H9 (cell line): ENCODE data around the gene NINJ1. TPM values are rescaled to one million over a fixed set of nuclear protein-coding genes. Genes with fewer than 3 reads are reported as not detected.

Source experiments
- DNase-seq: peaks from one replicate; pipeline ENCODE4 v3.0.0-alpha.2; 2017
- H2AFZ ChIP-seq: one replicate; pipeline ENCODE4 v1.6.1; 2013; ENCODE audit warnings: mild to moderate bottlenecking, low read length, control low read depth, moderate library complexity
- H2AK5ac ChIP-seq: 2 replicates; pipeline ENCODE4 v1.6.1; 2013; ENCODE audit warnings: low read length, control low read depth, mixed read lengths; ENCODE audit not compliant: insufficient read length
- H2BK120ac ChIP-seq: one replicate; pipeline ENCODE4 v1.6.1; 2013; ENCODE audit warnings: low read depth, mild to moderate bottlenecking, low read length, control low read depth, inconsistent platforms; ENCODE audit not compliant: poor library complexity, severe bottlenecking
- H2BK12ac ChIP-seq: 2 replicates; pipeline ENCODE4 v1.6.1; 2013; ENCODE audit warnings: low read length, control low read depth, mixed read lengths, low read depth; ENCODE audit not compliant: insufficient read length
- H2BK15ac ChIP-seq: 2 replicates; pipeline ENCODE4 v1.6.1; 2013; ENCODE audit warnings: low read depth, low read length, control low read depth
- H2BK20ac ChIP-seq: one replicate; pipeline ENCODE4 v1.6.1; 2013; ENCODE audit warnings: low read depth, mild to moderate bottlenecking, low read length, control low read depth, inconsistent platforms; ENCODE audit not compliant: poor library complexity, severe bottlenecking
- H2BK5ac ChIP-seq: 2 replicates; pipeline ENCODE4 v1.6.1; 2013; ENCODE audit warnings: low read length, control low read depth, mixed read lengths; ENCODE audit not compliant: insufficient read length
- H3K14ac ChIP-seq: 2 replicates; pipeline ENCODE4 v1.6.1; 2013; ENCODE audit warnings: low read length, control low read depth; ENCODE audit not compliant: insufficient read depth
- H3K18ac ChIP-seq: 2 replicates; pipeline ENCODE4 v1.6.1; 2013; ENCODE audit warnings: low read depth, mild to moderate bottlenecking, mixed read lengths, low read length, control low read depth; ENCODE audit not compliant: insufficient read length
- H3K23ac ChIP-seq: 2 replicates; pipeline ENCODE4 v1.6.1; 2013; ENCODE audit warnings: low read length, control low read depth, mixed read lengths, low read depth; ENCODE audit not compliant: insufficient read length
- H3K23me2 ChIP-seq: 2 replicates; pipeline ENCODE4 v1.6.1; 2013; ENCODE audit warnings: low read depth, mild to moderate bottlenecking, mixed read lengths, low read length, control low read depth; ENCODE audit not compliant: insufficient read length, poor library complexity, severe bottlenecking
- H3K27ac ChIP-seq: 2 replicates; pipeline ENCODE4 v1.5.1; 2013; ENCODE audit warnings: low read length, control low read depth, mixed read lengths, low read depth; ENCODE audit not compliant: insufficient read length
- H3K27me3 ChIP-seq: 2 replicates; pipeline ENCODE4 v1.6.1; 2013; ENCODE audit warnings: low read length, control low read depth, inconsistent platforms; ENCODE audit not compliant: insufficient read depth
- H3K4ac ChIP-seq: 2 replicates; pipeline ENCODE4 v1.6.1; 2013; ENCODE audit warnings: low read depth, mild to moderate bottlenecking, control low read depth, inconsistent platforms, low read length, moderate library complexity
- H3K4me1 ChIP-seq: 2 replicates; pipeline ENCODE4 v1.6.1; 2013; ENCODE audit warnings: low read length, control low read depth, inconsistent platforms; ENCODE audit not compliant: insufficient read depth
- H3K4me2 ChIP-seq: 2 replicates; pipeline ENCODE4 v1.6.1; 2013; ENCODE audit warnings: low read length, control low read depth, mixed read lengths; ENCODE audit not compliant: insufficient read length, insufficient read depth
- H3K56ac ChIP-seq: 2 replicates; pipeline ENCODE4 v1.6.1; 2013; ENCODE audit warnings: low read depth, mild to moderate bottlenecking, mixed read lengths, low read length, control low read depth; ENCODE audit not compliant: insufficient read length
- H3K79me1 ChIP-seq: 2 replicates; pipeline ENCODE4 v1.6.1; 2013; ENCODE audit warnings: low read depth, mild to moderate bottlenecking, moderate library complexity, low read length, control low read depth, inconsistent platforms; ENCODE audit not compliant: insufficient read depth, poor library complexity, severe bottlenecking
- H3K79me2 ChIP-seq: 2 replicates; pipeline ENCODE4 v1.6.1; 2013; ENCODE audit warnings: low read length, control low read depth, inconsistent platforms; ENCODE audit not compliant: insufficient read depth
- H3K9ac ChIP-seq: 2 replicates; pipeline ENCODE4 v1.6.1; 2013; ENCODE audit warnings: low read length, control low read depth, mixed read lengths; ENCODE audit not compliant: insufficient read length; ENCODE audit errors: extremely low read depth
- H3K9me3 ChIP-seq: one replicate; pipeline ENCODE4 v1.6.1; 2013; ENCODE audit warnings: low read depth, low read length, inconsistent platforms; ENCODE audit not compliant: control insufficient read depth
- H3T11ph ChIP-seq: one replicate; pipeline ENCODE4 v1.6.1; 2013; ENCODE audit warnings: mild to moderate bottlenecking, low read length, control low read depth, inconsistent platforms
- H4K20me1 ChIP-seq: one replicate; pipeline ENCODE4 v1.6.1; 2013; ENCODE audit not compliant: control insufficient read depth, insufficient read length, insufficient read depth
- H4K5ac ChIP-seq: 2 replicates; pipeline ENCODE4 v1.6.1; 2013; ENCODE audit warnings: low read depth, mild to moderate bottlenecking, mixed read lengths, low read length, control low read depth; ENCODE audit not compliant: insufficient read length
- H4K8ac ChIP-seq: replicated peaks from 2 replicates; pipeline ENCODE4 v1.6.1; 2013; ENCODE audit warnings: low read length, control low read depth, mixed read lengths, low read depth; ENCODE audit not compliant: insufficient read length
- H4K91ac ChIP-seq: 2 replicates; pipeline ENCODE4 v1.6.1; 2013; ENCODE audit warnings: low read depth, mild to moderate bottlenecking, moderate library complexity, mixed read lengths, low read length, control low read depth; ENCODE audit not compliant: insufficient read length
- H3K27ac Mint-ChIP-seq, 3 experiments: 2 replicates in 2 of 3; 3 replicates in 1 of 3; pipeline ENCODE4 v1.8.0; 2020 to 2021; ENCODE audit warnings: mixed read lengths in 3 of 3, mild to moderate bottlenecking in 1 of 3, moderate library complexity in 1 of 3
- H3K27me3 Mint-ChIP-seq: 2 replicates; pipeline ENCODE4 v1.8.0; 2021; ENCODE audit warnings: low read depth, mild to moderate bottlenecking, moderate library complexity, mixed read lengths
- H3K36me3 Mint-ChIP-seq, 3 experiments: 2 replicates in 2 of 3; 3 replicates in 1 of 3; pipeline ENCODE4 v1.8.0; 2020 to 2021; ENCODE audit warnings: low read depth in 3 of 3, mixed read lengths in 3 of 3; ENCODE audit not compliant: insufficient read depth in 1 of 3
- H3K4me1 Mint-ChIP-seq, 2 experiments: 2 replicates each; pipeline ENCODE4 v1.8.0; 2020; ENCODE audit warnings: mixed read lengths in 2 of 2
- H3K4me3 Mint-ChIP-seq, 2 experiments: 2 replicates in 1 of 2; 3 replicates in 1 of 2; pipeline ENCODE4 v1.8.0; 2020 to 2021; ENCODE audit warnings: mild to moderate bottlenecking in 2 of 2, mixed read lengths in 2 of 2, moderate library complexity in 1 of 2
- H3K9me3 Mint-ChIP-seq, 2 experiments: 2 replicates in 1 of 2; 3 replicates in 1 of 2; pipeline ENCODE4 v1.8.0; 2020; ENCODE audit warnings: mild to moderate bottlenecking in 2 of 2, mixed read lengths in 2 of 2, moderate library complexity in 1 of 2
- CTCF ChIP-seq: fragments of 200-600 bp; sonication (generic); conservative IDR thresholded peaks from 3 replicates; pipeline ENCODE4 v1.8.0; 2021; ENCODE audit warnings: antibody characterized with exemption, mild to moderate bottlenecking
- WGBS: extraction: QIAGEN DNeasy Blood & Tissue Kit; methylation state at CpG from one replicate; pipeline ENCODE4 v1.1.7; 2013; ENCODE audit warnings: missing lambda C conversion rate, low lambda C conversion rate, mixed read lengths; ENCODE audit not compliant: insufficient read length; ENCODE audit errors: extremely low coverage; 5-methylcytosine and 5-hydroxymethylcytosine counted together
- total RNA-seq: library from RNA; stranded (reverse); gene quantifications from 2 replicates; pipeline ENCODE4 v1.2.1, GENCODE V29; 2021

Gene NINJ1
- total RNA-seq, 1 experiment from 2014 or later, result 28.9 TPM

GRCh38 chr9:93128715-93129224, 5.3 kb downstream of the NINJ1 start:
- Histone ChIP-seq H3K4me2 (no peak overlapping the region), H3K4me1 (no peaks in the 10 kb centered on the region; the same call in 1 of the 2 replicates), H3K18ac (no peak overlapping the region), H4K91ac (no peak overlapping the region), H2AK5ac (no peak overlapping the region), H3K4ac (no peak overlapping the region), H2AFZ (no peak overlapping the region), H2BK120ac (no peak overlapping the region), H3T11ph (no peak overlapping the region), H3K56ac (no peak overlapping the region), H3K23ac (no peak overlapping the region), H3K79me1 (no peaks in the 10 kb centered on the region), H2BK5ac (no peak overlapping the region), H3K79me2 (no peaks in the 10 kb centered on the region), H3K27me3 (no peaks in the 10 kb centered on the region), H2BK12ac (no peak overlapping the region), H4K8ac (no peak overlapping the region), H3K27ac (no peak overlapping the region), H2BK15ac (no peak overlapping the region), H4K20me1 (no peaks in the 10 kb centered on the region), H3K14ac (no peak overlapping the region), H3K23me2 (no peaks in the 10 kb centered on the region), H2BK20ac (no peak overlapping the region), H3K9ac (no peak overlapping the region), H4K5ac (no peak overlapping the region), H3K9me3 (no peaks in the 10 kb centered on the region)
- H3K4me3 Mint-ChIP-seq, result no peak overlapping the region
- H3K36me3 Mint-ChIP-seq, result peaks cover 4 to 13% (median 9%) of the 10 kb centered on the region in 3 experiments; a peak in 4 of 7 replicates
- no peaks in the 10 kb centered on the region for H3K9me3 Mint-ChIP-seq
- H3K27me3 Mint-ChIP-seq, result no peaks in the 10 kb centered on the region; the same call in 1 of the 2 replicates
- peaks cover 20 to 41% of the 10 kb centered on the region in 2 experiments for H3K4me1 Mint-ChIP-seq
- WGBS, result no CpG with 5 or more reads among the region's 10 CpGs
- peak overlapping the region in 1 of 3 experiments; percentile 46; a peak in 1 of 7 replicates for H3K27ac Mint-ChIP-seq
- TF ChIP-seq CTCF, result no peak
- DNase-seq, result peak; percentile 17
